ENCODE measurements around the gene RPRD1B.

- TF ChIP-seq CTCF (IDR thresholded peaks at IDR 0.05) (no peak), SMC3 (IDR thresholded peaks at IDR 0.05; ENCODE audit: low read depth, low read length) (no peak), MAX (IDR thresholded peaks at IDR 0.05; ENCODE audit: low read depth) (no peak), MXI1 (IDR thresholded peaks at IDR 0.05; ENCODE audit: low read depth, low read length) (no peak), EZH2phosphoT487 (IDR thresholded peaks at IDR 0.05; ENCODE audit: borderline replicate concordance, low read depth) (no peak), TAF1 (IDR thresholded peaks at IDR 0.05; ENCODE audit: borderline replicate concordance, low read depth, low read length) (no peak), NRF1 (IDR thresholded peaks at IDR 0.05; ENCODE audit: low read depth, low read length) (no peak), PBX3 (IDR thresholded peaks at IDR 0.05) (no peak)
Measured at GRCh38 chr20:38106461-38106860, 72.9 kb downstream of the RPRD1B start.
